WERI-Rb-1 (cell line): ENCODE results near the gene CASP5.
"Not testable (repeated sequence)": the region's sequence is repeated elsewhere in the genome, so short reads cannot be mapped to it uniquely, and the experiment has no call there.

Experiments used
- DNase-seq: peaks from one replicate; pipeline ENCODE4 v3.0.0-alpha.2; 2020
- H3K27ac ChIP-seq: fragments of 250-450 bp; sonication (Bioruptor Pico); 2 replicates; pipeline ENCODE4 v1.5.1; 2020; ENCODE audit warnings: mild to moderate bottlenecking, moderate library complexity
- H3K27me3 ChIP-seq: fragments of 250-450 bp; sonication (Bioruptor Pico); 2 replicates; pipeline ENCODE4 v1.5.1; 2021; ENCODE audit warnings: mild to moderate bottlenecking, low read depth, moderate library complexity; ENCODE audit not compliant: insufficient read depth, severe bottlenecking
- H3K36me3 ChIP-seq: fragments of 250-450 bp; sonication (Bioruptor Pico); 2 replicates; pipeline ENCODE4 v1.5.1; 2020; ENCODE audit warnings: mild to moderate bottlenecking, moderate library complexity
- H3K4me3 ChIP-seq: 2 replicates; pipeline ENCODE4 v1.5.1; 2011; ENCODE audit warnings: low read depth, mild to moderate bottlenecking, control low read depth, low read length
- H3K9me3 ChIP-seq: fragments of 250-450 bp; sonication (Bioruptor Pico); 2 replicates; pipeline ENCODE4 v1.5.1; 2021; ENCODE audit warnings: mild to moderate bottlenecking, moderate library complexity; ENCODE audit not compliant: severe bottlenecking
- TF ChIP-seq, protein P1 (sequence below): IDR thresholded peaks from 2 replicates; pipeline ENCODE4 v1.5.1; 2011; ENCODE audit warnings: low read depth, mild to moderate bottlenecking, control low read depth, inconsistent platforms, low read length

CASP5 gene

DNA sequence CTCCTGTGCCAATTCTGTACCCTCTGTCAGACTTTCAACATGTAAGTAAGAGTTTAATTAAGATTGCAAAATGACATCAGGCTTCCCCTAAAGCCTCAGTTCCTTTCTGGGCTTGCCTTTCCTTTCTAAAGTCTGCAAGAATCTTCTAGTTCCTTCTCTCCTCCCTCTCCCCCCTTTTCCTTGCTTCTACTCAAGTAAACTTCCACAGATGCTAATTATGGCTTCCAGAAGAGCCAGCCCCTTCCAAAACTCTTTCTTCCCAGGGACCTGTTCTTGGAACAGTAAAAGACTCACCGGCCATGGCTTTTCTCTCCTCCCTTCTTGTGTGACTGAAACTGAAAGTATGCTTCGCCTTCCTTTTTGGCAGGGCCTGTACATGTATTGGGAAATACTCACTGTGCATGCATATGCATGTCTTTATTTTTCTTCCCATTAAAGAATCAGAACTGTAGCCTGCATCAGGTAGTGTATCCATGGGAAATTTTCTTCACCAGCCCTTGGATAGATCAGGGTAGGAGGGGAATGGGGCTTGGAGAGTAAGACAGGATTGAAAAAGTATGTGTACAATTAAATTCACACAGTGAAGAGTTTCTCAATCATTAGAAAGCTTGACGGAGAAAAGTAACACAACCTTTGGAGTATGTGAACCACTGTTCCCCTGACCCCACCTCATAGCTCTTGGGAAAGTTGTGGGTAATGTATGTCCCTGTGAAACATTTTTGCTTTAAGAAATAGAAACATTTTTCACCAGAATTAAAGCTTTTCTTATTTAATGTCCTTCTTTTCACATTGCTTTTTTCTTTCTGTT, 12.0 kb upstream of the CASP5 start, which contains the start of gene CASP1:
Gene CASP1, minus strand, starts transcription at position 332 of the 808 bp plus-strand sequence. Its CDS starts 31 bp downstream, at position 301.
- Histone ChIP-seq H3K4me3 (no peak within 1 kb of the TSS), H3K36me3 (no peaks in the 10 kb centered on the region), H3K27ac (no peak within 1 kb of the TSS), H3K9me3 (no peaks in the 10 kb centered on the region), H3K27me3 (no peaks in the 10 kb centered on the region)
- DNase-seq = no peak
- TF ChIP-seq, protein P1, sequence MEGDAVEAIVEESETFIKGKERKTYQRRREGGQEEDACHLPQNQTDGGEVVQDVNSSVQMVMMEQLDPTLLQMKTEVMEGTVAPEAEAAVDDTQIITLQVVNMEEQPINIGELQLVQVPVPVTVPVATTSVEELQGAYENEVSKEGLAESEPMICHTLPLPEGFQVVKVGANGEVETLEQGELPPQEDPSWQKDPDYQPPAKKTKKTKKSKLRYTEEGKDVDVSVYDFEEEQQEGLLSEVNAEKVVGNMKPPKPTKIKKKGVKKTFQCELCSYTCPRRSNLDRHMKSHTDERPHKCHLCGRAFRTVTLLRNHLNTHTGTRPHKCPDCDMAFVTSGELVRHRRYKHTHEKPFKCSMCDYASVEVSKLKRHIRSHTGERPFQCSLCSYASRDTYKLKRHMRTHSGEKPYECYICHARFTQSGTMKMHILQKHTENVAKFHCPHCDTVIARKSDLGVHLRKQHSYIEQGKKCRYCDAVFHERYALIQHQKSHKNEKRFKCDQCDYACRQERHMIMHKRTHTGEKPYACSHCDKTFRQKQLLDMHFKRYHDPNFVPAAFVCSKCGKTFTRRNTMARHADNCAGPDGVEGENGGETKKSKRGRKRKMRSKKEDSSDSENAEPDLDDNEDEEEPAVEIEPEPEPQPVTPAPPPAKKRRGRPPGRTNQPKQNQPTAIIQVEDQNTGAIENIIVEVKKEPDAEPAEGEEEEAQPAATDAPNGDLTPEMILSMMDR = no peak

DNA sequence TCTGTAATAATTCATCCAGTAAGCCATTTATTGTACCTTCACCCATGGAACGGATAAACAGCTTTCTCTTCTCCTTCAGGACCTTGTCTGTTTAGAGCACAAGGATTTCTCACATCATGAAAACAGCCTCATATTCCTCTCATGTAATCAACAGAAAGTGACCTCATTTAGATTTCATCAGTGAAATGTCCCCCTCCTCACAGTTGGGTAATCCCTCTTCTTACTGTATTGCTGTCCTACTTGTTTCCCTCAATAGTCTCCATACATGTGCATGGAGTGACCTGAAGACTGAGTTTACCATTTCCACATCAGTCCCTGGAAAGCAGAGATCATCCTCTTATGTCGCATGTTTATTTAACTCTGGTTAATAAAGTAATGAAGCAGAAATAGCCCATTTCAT, 11.4 kb upstream of the CASP5 start:
- H3K36me3 ChIP-seq, H3K27me3 ChIP-seq, DNase-seq, H3K9me3 ChIP-seq, H3K27ac ChIP-seq, H3K4me3 ChIP-seq: not testable (repeated sequence)

DNA sequence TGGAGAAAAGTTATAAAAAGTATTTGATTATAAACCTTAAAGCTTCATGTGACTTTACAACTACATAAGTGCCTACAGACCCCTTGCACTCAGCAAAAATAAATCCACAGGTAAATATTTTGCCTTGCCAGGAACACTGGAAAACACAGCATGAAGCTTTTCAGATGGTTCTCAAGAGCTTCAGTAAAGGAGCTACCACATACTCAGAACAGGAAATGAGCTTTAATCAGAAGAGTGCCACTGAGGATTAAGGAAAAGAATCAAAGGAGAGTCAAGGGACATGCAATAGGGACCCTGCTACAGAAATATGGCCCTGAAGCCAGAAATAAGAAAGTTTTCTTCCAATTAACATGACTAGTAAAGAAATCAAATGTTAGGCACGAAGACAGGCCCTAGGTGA, 10.8 kb upstream of the CASP5 start:
- Histone ChIP-seq H3K4me3 (no peak overlapping the region), H3K9me3 (no peaks in the 10 kb centered on the region)
- DNase-seq = no peak

DNA sequence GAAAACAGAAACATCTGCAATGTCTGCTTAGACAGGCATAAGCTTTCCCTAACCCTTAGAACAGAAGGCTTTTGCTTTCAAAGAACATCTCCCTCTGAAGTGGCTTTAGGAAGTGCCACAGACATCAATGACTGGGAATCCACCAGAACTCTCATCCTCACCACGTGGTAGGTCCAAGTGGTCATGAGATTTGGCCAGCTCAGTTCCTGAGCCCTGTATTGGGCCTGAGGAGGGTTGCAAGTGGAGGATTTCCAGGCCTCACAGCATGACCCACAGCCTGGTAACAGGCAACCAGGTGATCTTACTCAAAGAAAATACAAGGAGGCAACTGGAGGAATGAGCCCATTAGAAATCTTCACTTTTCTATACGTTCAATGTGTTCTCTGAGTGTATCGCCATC, 10.4 kb upstream of the CASP5 start:
- no peak overlapping the region for H3K27ac ChIP-seq
- H3K27me3 ChIP-seq = no peaks in the 10 kb centered on the region
- TF ChIP-seq, protein P1 = no peak
- no peak overlapping the region for H3K4me3 ChIP-seq
- no peaks in the 10 kb centered on the region for H3K36me3 ChIP-seq
- no peak for DNase-seq
- H3K9me3 ChIP-seq = no peaks in the 10 kb centered on the region

More for the DNA sequence above, 10.8 kb upstream of the CASP5 start:
- Histone ChIP-seq H3K27me3 (no peaks in the 10 kb centered on the region), H3K27ac (no peak overlapping the region), H3K36me3 (no peaks in the 10 kb centered on the region)
- TF ChIP-seq, protein P1 = no peak

DNA sequence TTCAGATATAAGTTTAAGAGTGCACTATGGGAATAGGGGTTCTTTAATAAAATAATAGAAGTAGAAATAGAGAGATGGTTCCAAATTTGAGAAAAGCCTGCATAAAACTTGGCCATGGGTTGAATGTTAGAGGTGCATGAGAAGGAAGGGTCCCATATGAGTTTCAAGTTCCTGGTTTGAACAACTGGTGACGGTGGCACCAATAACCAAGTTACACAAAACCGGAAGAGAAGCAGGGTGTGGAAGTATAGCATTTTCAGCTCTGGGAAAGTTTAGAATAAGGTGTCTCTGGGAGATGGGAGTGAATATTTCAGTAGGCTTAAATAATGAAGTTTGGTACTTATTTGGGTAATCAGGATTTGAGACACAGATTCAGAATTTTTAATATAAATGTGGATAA, 9.5 kb upstream of the CASP5 start:
- Histone ChIP-seq H3K4me3 (no peak overlapping the region), H3K27ac (no peak overlapping the region), H3K36me3 (no peaks in the 10 kb centered on the region), H3K27me3 (no peaks in the 10 kb centered on the region), H3K9me3 (no peaks in the 10 kb centered on the region)
- no peak for DNase-seq
- TF ChIP-seq, protein P1 = no peak

DNA sequence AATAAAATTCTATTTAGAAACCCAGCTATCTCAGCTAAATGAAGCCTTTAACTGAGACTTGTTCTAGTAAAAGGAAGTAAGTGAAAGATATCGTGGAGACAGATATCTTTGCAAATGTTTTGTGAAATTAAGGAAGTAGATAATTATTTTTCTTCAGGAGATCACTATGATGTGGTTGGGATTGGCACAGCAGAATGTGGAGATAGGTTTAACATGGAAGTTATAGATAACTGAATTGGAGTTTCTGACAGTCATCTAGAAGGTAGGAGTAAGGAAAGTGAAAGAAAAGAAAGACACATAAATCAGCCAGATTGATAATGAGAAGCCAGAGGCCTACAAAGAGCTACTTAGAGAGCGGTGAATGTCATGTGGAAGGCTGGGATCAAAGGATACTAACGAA, 4.7 kb upstream of the CASP5 start:
- H3K27ac ChIP-seq = no peak overlapping the region
- TF ChIP-seq, protein P1 = no peak
- no peak for DNase-seq
- no peaks in the 10 kb centered on the region for H3K9me3 ChIP-seq
- H3K27me3 ChIP-seq = no peaks in the 10 kb centered on the region
- H3K36me3 ChIP-seq = no peaks in the 10 kb centered on the region
- H3K4me3 ChIP-seq = no peak overlapping the region
